Measurements from ENCODE around the gene AURKA.

Gene AURKA

GRCh38 chr20:56323656-56324055 is 68.4 kb downstream of the AURKA start:
- FAIRE-seq (no peak), DNase-seq (ENCODE audit: extremely low spot score, insufficient read length, low read depth) (no peak)

GRCh38 chr20:56323206-56323605 is 68.8 kb downstream of the AURKA start:
- FAIRE-seq, result no peak
- DNase-seq (ENCODE audit: extremely low spot score, insufficient read length, low read depth), result no peak

- DNase-seq (ENCODE audit: extremely low spot score, insufficient read length, low read depth), result no peak
- no peak for FAIRE-seq
Measured at GRCh38 chr20:56322681-56323080, 69.3 kb downstream of the AURKA start.
